ENCODE measurements around the gene GOLM1. TPM values are rescaled to one million over a fixed set of nuclear protein-coding genes. Genes with fewer than 3 reads are reported as not detected.

GOLM1 gene
- total and polyA plus RNA-seq, 2 of the 4 experiments (the other 2 are of a cell fraction): 54.8 to 59.2 TPM

- peaks cover 6% of the 10 kb centered on the region; the same call in 1 of the 2 replicates for H3K9me1 ChIP-seq (ENCODE audit: insufficient read depth, low read length)
- no TSS peak for BruUV-seq (replicated peaks)
- no peak overlapping the region for H3K18ac ChIP-seq (ENCODE audit: low read depth, low read length)
- H2BK20ac ChIP-seq (ENCODE audit: low read depth, low read length): no peak overlapping the region
- no peak overlapping the region for H2AFZ ChIP-seq (replicated peaks; ENCODE audit: low read length, poor library complexity)
- ChIA-PET POLR2A (ENCODE audit: unreplicated experiment) (no interaction called here), CTCF (no interaction called here)
- H4K20me1 ChIP-seq (ENCODE audit: insufficient read depth, low read length): no peaks in the 10 kb centered on the region; the same call in 1 of the 2 replicates
- no peaks in the 10 kb centered on the region for H3K9me3 ChIP-seq (ENCODE audit: control insufficient read depth, insufficient read depth, low read length)
- no peak overlapping the region for H4K8ac ChIP-seq (ENCODE audit: low read depth in 2 of 2, low read length in 2 of 2)
- no peak overlapping the region for H3K27ac ChIP-seq (ENCODE audit: insufficient read depth, low read length)
- H3K79me1 ChIP-seq (ENCODE audit: low read depth in 1 of 2, low read length in 2 of 2): no peaks in the 10 kb centered on the region; a peak in 2 of 4 replicates
- no peaks in the 10 kb centered on the region for H3K4me1 ChIP-seq (ENCODE audit: control insufficient read depth, insufficient read depth, low read length)
- intact Hi-C loops (cut with micrococcal nuclease) (no loop called here), in situ Hi-C loops (cut with MboI; ENCODE audit: low sequenced_read_pairs) (no loop called here), dilution Hi-C loops (cut with HindIII; ENCODE audit: low sequenced_read_pairs, unreplicated experiment) (no loop called here)
- no peak for TF ChIP-seq USF2 (IDR thresholded peaks at IDR 0.05; ENCODE audit: low read depth, low read length)
- no peak for TF ChIP-seq RAD21 (IDR thresholded peaks at IDR 0.05; ENCODE audit: low read length)
- TF ChIP-seq SMC3 (IDR thresholded peaks at IDR 0.05; ENCODE audit: low read depth, low read length): no peak
- TF ChIP-seq BHLHE40 (IDR thresholded peaks at IDR 0.05; ENCODE audit: low read depth, low read length): no peak
- TF ChIP-seq CHD1 (IDR thresholded peaks at IDR 0.05; ENCODE audit: low read depth, low read length): no peak
- TF ChIP-seq POLR2A (IDR thresholded peaks at IDR 0.05; ENCODE audit: low read depth, low read length): no peak
- TF ChIP-seq MAZ (IDR thresholded peaks at IDR 0.05; ENCODE audit: borderline replicate concordance, low read depth, low read length): no peak
- no peak for TF ChIP-seq ELK1 (IDR thresholded peaks at IDR 0.05; ENCODE audit: borderline replicate concordance, low read depth, low read length)
- no peak for TF ChIP-seq MXI1 (IDR thresholded peaks at IDR 0.05; ENCODE audit: borderline replicate concordance, low read depth, low read length)
- no peak overlapping the region for H3K4me2 ChIP-seq (ENCODE audit: low read depth, low read length)
- H3K9ac ChIP-seq (ENCODE audit: low read depth, low read length): no peak overlapping the region
- no peak overlapping the region for H3K4me3 ChIP-seq (ENCODE audit: insufficient read depth, low read depth, low read length)
- no peak overlapping the region for H4K91ac ChIP-seq (ENCODE audit: insufficient read depth, low read depth, low read length)
- no peaks in the 10 kb centered on the region for H3K27me3 ChIP-seq (ENCODE audit: control insufficient read depth, insufficient read depth, low read length)
- no peak overlapping the region for H3K23ac ChIP-seq (ENCODE audit: low read depth, low read length)
- H2BK120ac ChIP-seq (ENCODE audit: low read depth, low read length): no peak overlapping the region
- no peak overlapping the region for H2AK5ac ChIP-seq (ENCODE audit: low read depth, low read length)
- no peak overlapping the region for H3K14ac ChIP-seq (replicated peaks; ENCODE audit: low read depth, low read length)
- H2BK5ac ChIP-seq (ENCODE audit: low read depth, low read length, poor library complexity, severe bottlenecking): no peak overlapping the region
- no peak overlapping the region for H3K56ac ChIP-seq (ENCODE audit: extremely low read depth, insufficient read depth, low read length)
- peaks cover 3% of the 10 kb centered on the region; the same call in 1 of the 2 replicates for H3K36me3 ChIP-seq (ENCODE audit: control insufficient read depth, insufficient read depth, low read length)
- ATAC-seq (ENCODE audit: low read depth) (no peak), DNase-seq (no peak)
- H2BK15ac ChIP-seq (ENCODE audit: low read depth, low read length): no peak overlapping the region
- WGBS, 2 experiments (ENCODE audit: extremely low coverage in 2 of 2, insufficient read length in 1 of 2): 100% methylated on average over 2 of the region's 16 CpGs; no CpG with 5 or more reads in 1 of the 2 experiments
- no peak overlapping the region for H2AK9ac ChIP-seq (replicated peaks; ENCODE audit: low read depth, low read length, poor library complexity)
- H4K5ac ChIP-seq (ENCODE audit: low read depth, low read length): no peak overlapping the region
- no peak overlapping the region for H3K4ac ChIP-seq (ENCODE audit: low read depth, low read length)
Observed at GRCh38 chr9:86062845-86063693, 36.3 kb downstream of the GOLM1 start.

All from IMR-90 (cell line).